Measurements from ENCODE around the gene MS4A4E. TPM values are rescaled to one million over a fixed set of nuclear protein-coding genes. Genes with fewer than 3 reads are reported as not detected.
A peak's percentile ranks its signal among the peaks of the same experiment; 100 is the strongest.

Gene MS4A4E
- total and polyA plus RNA-seq, 2 donors (not counting 3 experiments of a cell fraction or from before 2014, with no cell fraction given): not detected

DNA sequence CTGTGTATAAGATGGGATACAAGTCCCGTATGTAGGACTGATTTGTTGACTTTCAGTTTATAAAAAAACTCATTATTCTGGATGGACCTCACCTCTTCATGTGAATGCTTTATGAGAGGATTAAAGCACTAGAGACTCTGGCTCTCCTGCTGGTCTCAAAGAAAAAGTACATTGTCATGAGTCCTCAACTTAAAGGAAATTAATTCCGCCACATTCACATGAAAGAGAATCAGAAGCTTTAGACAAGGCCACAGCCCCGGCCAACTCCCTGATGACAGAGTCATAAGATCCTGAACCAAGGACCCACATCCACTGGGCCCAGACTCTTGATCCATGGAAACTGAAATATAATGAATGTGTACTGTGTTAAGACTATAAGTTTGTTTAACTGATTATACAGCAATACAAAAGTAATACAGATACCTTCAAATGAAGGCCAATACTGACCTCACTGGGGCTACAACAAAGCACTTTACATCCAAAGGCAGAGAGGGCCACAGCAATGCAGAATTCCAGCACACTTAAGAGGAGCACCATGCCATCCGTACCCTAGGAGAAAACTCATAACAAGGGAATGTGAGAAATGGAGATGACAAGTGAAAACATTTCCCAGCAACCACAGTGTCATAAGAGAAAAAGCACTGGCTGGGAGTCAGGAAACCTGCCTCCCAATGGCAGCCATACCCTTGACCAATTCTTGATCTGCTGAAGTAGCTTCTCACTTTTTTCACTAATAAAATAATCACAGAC is 34.6 kb downstream of the MS4A4E start:
- Histone ChIP-seq H3K9me1 (replicated peaks; ENCODE audit: control insufficient read depth, extremely low read depth, insufficient read depth, low read length) (no peaks in the 10 kb centered on the region), H3K9me3 (replicated peaks; ENCODE audit: control insufficient read depth, insufficient read depth, low read length) (no peaks in the 10 kb centered on the region), H3K79me2 (ENCODE audit: control insufficient read depth, insufficient read depth, low read length) (no peaks in the 10 kb centered on the region), H3K4me2 (ENCODE audit: insufficient read depth, low read length) (no peak overlapping the region), H3K4me1 (ENCODE audit: control insufficient read depth, extremely low read depth, insufficient read depth, low read length) (peaks cover 24% of the 10 kb centered on the region), H3K27me3 (ENCODE audit: control insufficient read depth in 2 of 2, insufficient read depth in 2 of 2, low read length in 2 of 2) (no peaks in the 10 kb centered on the region), H3K9ac (replicated peaks; ENCODE audit: extremely low read depth, insufficient read depth, low read length) (no peak overlapping the region), H3K36me3 (ENCODE audit: control insufficient read depth in 2 of 2, extremely low read depth in 1 of 2, insufficient read depth in 2 of 2, low read length in 2 of 2) (no peaks in the 10 kb centered on the region), H4K20me1 (replicated peaks; ENCODE audit: control insufficient read depth, extremely low read depth, insufficient read depth, low read length) (no peaks in the 10 kb centered on the region), H3K27ac (ENCODE audit: insufficient read depth, low read depth, low read length) (no peak overlapping the region), H3K4me3 (replicated peaks in 1 of 3; ENCODE audit: insufficient read depth in 1 of 3, low read depth in 1 of 3, low read length in 3 of 3) (no peak overlapping the region), H2AFZ (ENCODE audit: low read depth, low read length) (no peak overlapping the region)
- TF ChIP-seq MAX (IDR thresholded peaks at IDR 0.05; ENCODE audit: insufficient read depth, insufficient read length) (no peak), POLR2A (IDR thresholded peaks at IDR 0.05; ENCODE audit: low read depth, low read length) (no peak)
- DNase-seq (ENCODE audit: low read depth, low spot score): no peak
- intact Hi-C loops (cut with micrococcal nuclease) (no loop called here), dilution Hi-C loops (cut with MboI; ENCODE audit: extremely low pct_ligation_motif_present, low sequenced_read_pairs) (no loop called here)
- FAIRE-seq: no peak
- BruUV-seq (replicated peaks): no TSS peak
- ChIA-PET POLR2A (no interaction called here), CTCF (interaction anchor here (0.7 kb wide), 1 partner anchor 43 kb away, joined by 3 read pairs; no protein-coding TSS in a partner anchor)

DNA sequence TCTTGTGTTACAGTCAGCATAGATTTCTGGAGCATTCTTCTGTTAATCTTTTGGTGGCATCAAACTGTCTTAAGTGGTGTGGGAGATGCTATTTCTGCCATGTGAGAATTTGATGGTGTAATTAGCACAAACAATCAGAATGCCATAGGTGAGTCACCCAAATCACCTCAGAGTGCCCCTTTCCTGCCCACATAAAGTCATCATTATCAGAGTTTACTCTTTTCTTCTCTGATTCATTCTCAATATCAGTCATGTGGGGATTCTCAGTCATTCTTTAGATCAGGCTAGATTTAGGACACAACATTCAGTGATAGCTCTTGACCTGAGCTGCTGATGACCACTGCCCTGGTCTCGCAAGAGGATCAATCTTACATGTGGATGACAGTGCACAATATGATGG is 36.3 kb downstream of the MS4A4E start:
- Histone ChIP-seq H3K36me3 (ENCODE audit: control insufficient read depth in 2 of 2, extremely low read depth in 1 of 2, insufficient read depth in 2 of 2, low read length in 2 of 2) (no peaks in the 10 kb centered on the region), H3K9me3 (replicated peaks; ENCODE audit: control insufficient read depth, insufficient read depth, low read length) (no peaks in the 10 kb centered on the region), H3K4me2 (ENCODE audit: insufficient read depth, low read length) (no peak overlapping the region), H3K27ac (ENCODE audit: insufficient read depth, low read depth, low read length) (no peak overlapping the region), H3K79me2 (ENCODE audit: control insufficient read depth, insufficient read depth, low read length) (no peaks in the 10 kb centered on the region), H3K9ac (replicated peaks; ENCODE audit: extremely low read depth, insufficient read depth, low read length) (no peak overlapping the region), H3K4me3 (replicated peaks in 1 of 3; ENCODE audit: insufficient read depth in 1 of 3, low read depth in 1 of 3, low read length in 3 of 3) (no peak overlapping the region), H2AFZ (ENCODE audit: low read depth, low read length) (no peak overlapping the region), H3K27me3 (ENCODE audit: control insufficient read depth in 2 of 2, insufficient read depth in 2 of 2, low read length in 2 of 2) (no peaks in the 10 kb centered on the region), H4K20me1 (replicated peaks; ENCODE audit: control insufficient read depth, extremely low read depth, insufficient read depth, low read length) (no peaks in the 10 kb centered on the region), H3K4me1 (ENCODE audit: control insufficient read depth, extremely low read depth, insufficient read depth, low read length) (peaks cover 24% of the 10 kb centered on the region), H3K9me1 (replicated peaks; ENCODE audit: control insufficient read depth, extremely low read depth, insufficient read depth, low read length) (no peaks in the 10 kb centered on the region)
- DNase-seq (ENCODE audit: low read depth, low spot score) (no peak), FAIRE-seq (no peak)
- dilution Hi-C loops (cut with MboI; ENCODE audit: extremely low pct_ligation_motif_present, low sequenced_read_pairs) (no loop called here), intact Hi-C loops (cut with micrococcal nuclease) (no loop called here)
- CTCF ChIA-PET: no interaction called here
- TF ChIP-seq MAX (IDR thresholded peaks at IDR 0.05; ENCODE audit: insufficient read depth, insufficient read length): no peak
- peak; percentile 22 for TF ChIP-seq FOS (IDR thresholded peaks at IDR 0.05; ENCODE audit: borderline replicate concordance, insufficient read depth, low read length)
- POLR2A ChIA-PET: no interaction called here
- no TSS peak for BruUV-seq (replicated peaks)

All from endothelial cell of umbilical vein (primary cell).